ENCODE results near the gene CHERP. TPM values are rescaled to one million over a fixed set of nuclear protein-coding genes. Genes with fewer than 3 reads are reported as not detected.
A peak's percentile ranks its signal among the peaks of the same experiment; 100 is the strongest.

The CHERP gene
- total and polyA plus RNA-seq, 2 of the 4 experiments (the other 2 are of a cell fraction), result 0.54 to 13.5 TPM

- no peak overlapping the region for H3K56ac ChIP-seq (ENCODE audit: extremely low read depth, insufficient read depth, low read length)
Measured at GRCh38 chr19:16472992-16473391, 69.2 kb downstream of the CHERP start.

More at GRCh38 chr19:16472992-16473391, 69.2 kb downstream of the CHERP start:
- BruUV-seq (replicated peaks), result no TSS peak
- H3K9me1 ChIP-seq (ENCODE audit: insufficient read depth, low read length), result no peaks in the 10 kb centered on the region; the same call in 1 of the 2 replicates
- POLR2A ChIA-PET (ENCODE audit: unreplicated experiment), result interaction anchor here (0.6 kb wide), 1 partner anchor 9 kb away, joined by 4 read pairs; no protein-coding TSS in a partner anchor
- H4K5ac ChIP-seq (ENCODE audit: low read depth, low read length), result no peak overlapping the region
- peaks cover 6% of the 10 kb centered on the region; the same call in 1 of the 2 replicates for H3K4me1 ChIP-seq (ENCODE audit: control insufficient read depth, insufficient read depth, low read length)
- 0 out of 2 replicates have a peak, but pooled peaks cover 2% of the 10 kb centered on the region for H3K27me3 ChIP-seq (ENCODE audit: control insufficient read depth, insufficient read depth, low read length)
- DNase-seq, result no peak
- H2AK5ac ChIP-seq (ENCODE audit: low read depth, low read length), result 0 out of 2 replicates have a peak overlapping the region, but pooled peaks have one; percentile 18
- H3K4me2 ChIP-seq (ENCODE audit: low read depth, low read length), result no peak overlapping the region
- H4K91ac ChIP-seq (ENCODE audit: insufficient read depth, low read depth, low read length), result no peak overlapping the region
- no peak overlapping the region for H3K27ac ChIP-seq (ENCODE audit: insufficient read depth, low read length)
- CTCF ChIA-PET, result no interaction called here
- dilution Hi-C loops (cut with HindIII; ENCODE audit: low sequenced_read_pairs, unreplicated experiment) (no loop called here), intact Hi-C loops (cut with micrococcal nuclease) (loop anchor here (5.0 kb wide), 1 partner anchor 36 kb away; no protein-coding TSS in a partner anchor), in situ Hi-C loops (cut with MboI; ENCODE audit: low sequenced_read_pairs) (no loop called here)
- no peak overlapping the region for H3K14ac ChIP-seq (replicated peaks; ENCODE audit: low read depth, low read length)
- H3K36me3 ChIP-seq (ENCODE audit: control insufficient read depth, insufficient read depth, low read length), result no peaks in the 10 kb centered on the region
- no peak overlapping the region for H4K8ac ChIP-seq (ENCODE audit: low read depth in 2 of 2, low read length in 2 of 2)
- TF ChIP-seq NFE2L2 (IDR thresholded peaks at IDR 0.05; ENCODE audit: low read depth, low read length), result no peak
- no peak for TF ChIP-seq SMC3 (IDR thresholded peaks at IDR 0.05; ENCODE audit: low read depth, low read length)
- no peak for TF ChIP-seq RAD21 (IDR thresholded peaks at IDR 0.05; ENCODE audit: low read length)
- no peak for TF ChIP-seq BHLHE40 (IDR thresholded peaks at IDR 0.05; ENCODE audit: low read depth, low read length)
- TF ChIP-seq CEBPB (IDR thresholded peaks at IDR 0.05; ENCODE audit: low read depth, low read length), result no peak
- no peak for TF ChIP-seq ELK1 (IDR thresholded peaks at IDR 0.05; ENCODE audit: borderline replicate concordance, low read depth, low read length)
- no peak for TF ChIP-seq FOS (IDR thresholded peaks at IDR 0.05; ENCODE audit: low read depth, low read length)
- TF ChIP-seq CHD1 (IDR thresholded peaks at IDR 0.05; ENCODE audit: low read depth, low read length), result no peak
- no peak for TF ChIP-seq MXI1 (IDR thresholded peaks at IDR 0.05; ENCODE audit: borderline replicate concordance, low read depth, low read length)
- TF ChIP-seq CTCF (conservative IDR thresholded peaks at IDR 0.05; ENCODE audit: low read depth, low read length), result no peak
- TF ChIP-seq RCOR1 (IDR thresholded peaks at IDR 0.05; ENCODE audit: insufficient replicate concordance, low read length), result no peak
- TF ChIP-seq USF2 (IDR thresholded peaks at IDR 0.05; ENCODE audit: low read depth, low read length), result no peak
- TF ChIP-seq RFX5 (IDR thresholded peaks at IDR 0.05; ENCODE audit: low read depth, low read length), result no peak
- TF ChIP-seq POLR2A (IDR thresholded peaks at IDR 0.05; ENCODE audit: low read depth, low read length), result no peak
- TF ChIP-seq MAZ (IDR thresholded peaks at IDR 0.05; ENCODE audit: borderline replicate concordance, low read depth, low read length), result no peak
- no peak for TF ChIP-seq MAFK (IDR thresholded peaks at IDR 0.05; ENCODE audit: low read depth, low read length)
- no peak overlapping the region for H3K18ac ChIP-seq (ENCODE audit: low read depth, low read length)
- no peak overlapping the region for H2AFZ ChIP-seq (replicated peaks; ENCODE audit: low read length, poor library complexity)
- no peaks in the 10 kb centered on the region for H3K9me3 ChIP-seq (ENCODE audit: control insufficient read depth, insufficient read depth, low read length)
- H3K9ac ChIP-seq (ENCODE audit: low read depth, low read length), result no peak overlapping the region
- no peak overlapping the region for H3K4ac ChIP-seq (ENCODE audit: low read depth, low read length)
- H3K23ac ChIP-seq (ENCODE audit: low read depth, low read length), result peak overlapping the region; percentile 55; the same call in 1 of the 2 replicates
- ATAC-seq (ENCODE audit: low read depth), result no peak
- H3K4me3 ChIP-seq (ENCODE audit: insufficient read depth, low read depth, low read length), result no peak overlapping the region
- no peak overlapping the region for H2BK15ac ChIP-seq (ENCODE audit: low read depth, low read length)
- peaks cover 19 to 32% of the 10 kb centered on the region in 2 experiments for H3K79me1 ChIP-seq (ENCODE audit: low read depth in 1 of 2, low read length in 2 of 2)
- no CpG with 5 or more reads among the region's 2 CpGs for WGBS, 2 experiments (ENCODE audit: extremely low coverage in 2 of 2, insufficient read length in 1 of 2)
- H2AK9ac ChIP-seq (replicated peaks; ENCODE audit: low read depth, low read length, poor library complexity), result no peak overlapping the region
- H2BK20ac ChIP-seq (ENCODE audit: low read depth, low read length), result no peak overlapping the region
- no peak overlapping the region for H2BK120ac ChIP-seq (ENCODE audit: low read depth, low read length)
- peaks cover 30% of the 10 kb centered on the region for H4K20me1 ChIP-seq (ENCODE audit: insufficient read depth, low read length)
- H2BK5ac ChIP-seq (ENCODE audit: low read depth, low read length, poor library complexity, severe bottlenecking), result no peak overlapping the region
